HG03064 (cell line): ENCODE results near the gene NUDCD3.

Experiments
- ATAC-seq: cut with Tn5 transposase; IDR thresholded peaks from one replicate; pipeline ENCODE4 v1.9.1; 2021; ENCODE audit warnings: low read depth; ENCODE audit not compliant: unreplicated experiment

Gene NUDCD3

DNA sequence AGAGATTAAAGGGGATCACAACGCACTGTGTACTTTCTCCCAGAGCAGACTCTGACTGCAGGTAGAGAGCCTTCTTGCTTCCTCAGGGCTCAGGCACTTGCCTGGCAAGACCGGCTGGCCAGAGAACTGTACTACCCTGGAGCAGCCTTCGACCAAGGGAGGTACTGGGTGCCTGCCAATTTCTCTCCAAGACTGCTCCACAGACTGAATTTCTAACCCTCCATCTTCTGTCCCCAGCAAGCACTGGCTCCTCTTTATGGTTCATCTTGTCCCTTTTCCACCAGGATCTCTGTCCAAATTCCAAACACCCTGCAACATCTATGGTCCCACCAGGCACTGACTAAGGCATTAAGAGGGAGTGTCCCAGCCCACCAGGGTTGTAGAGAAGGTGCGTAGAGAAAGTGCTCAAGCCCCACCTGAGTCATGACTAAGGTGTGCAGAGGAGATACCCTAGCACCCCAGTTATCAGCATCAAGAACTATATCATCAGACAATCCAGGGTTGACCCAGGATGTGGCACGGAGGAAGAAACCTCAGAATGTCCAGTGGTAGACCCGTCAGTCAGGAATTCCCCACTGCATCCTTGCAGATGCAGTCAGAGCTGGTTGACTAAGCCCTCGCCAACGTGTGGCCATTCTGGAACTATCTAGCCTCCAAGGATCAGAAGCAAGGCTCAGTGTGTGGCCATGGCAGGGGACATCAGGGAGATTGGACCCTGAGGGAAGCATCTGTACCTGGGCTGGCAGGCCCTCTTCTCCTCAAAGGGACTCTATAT, 104.1 kb downstream of the NUDCD3 start:
- no peak for ATAC-seq

DNA sequence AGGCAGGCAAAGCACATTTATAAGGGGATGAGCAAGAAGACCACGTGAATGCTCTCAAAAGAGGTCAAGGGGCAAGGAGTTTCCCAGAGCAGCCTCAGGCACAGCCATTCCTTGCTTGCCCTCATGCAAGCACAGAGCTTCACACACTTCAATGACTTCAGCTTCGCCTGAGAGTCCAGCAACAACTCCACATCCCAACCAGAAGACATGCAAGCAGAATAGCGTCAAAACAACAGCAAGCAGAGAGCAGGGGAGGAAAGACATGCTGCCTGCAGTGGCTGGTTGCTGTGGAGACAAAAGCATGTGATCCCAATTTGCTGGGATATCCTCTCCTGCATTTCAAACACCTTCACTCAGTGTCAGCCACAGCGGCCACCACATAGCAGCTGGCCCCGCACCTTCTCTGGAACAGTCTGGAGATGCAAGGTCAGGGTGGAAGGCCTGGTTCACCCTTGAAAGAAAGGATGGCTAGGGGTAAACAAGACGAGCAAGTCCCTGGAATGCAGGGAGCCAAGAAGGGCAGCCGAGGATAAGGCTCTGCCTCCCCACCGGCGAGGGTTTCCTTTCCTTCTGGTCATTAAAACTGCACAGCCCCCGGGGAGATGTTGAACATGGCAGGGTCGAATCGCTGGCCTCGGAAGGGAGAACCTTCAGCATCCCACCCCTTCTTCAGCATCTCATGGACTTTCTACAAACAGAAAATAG, 104.9 kb downstream of the NUDCD3 start:
- ATAC-seq: no peak

DNA sequence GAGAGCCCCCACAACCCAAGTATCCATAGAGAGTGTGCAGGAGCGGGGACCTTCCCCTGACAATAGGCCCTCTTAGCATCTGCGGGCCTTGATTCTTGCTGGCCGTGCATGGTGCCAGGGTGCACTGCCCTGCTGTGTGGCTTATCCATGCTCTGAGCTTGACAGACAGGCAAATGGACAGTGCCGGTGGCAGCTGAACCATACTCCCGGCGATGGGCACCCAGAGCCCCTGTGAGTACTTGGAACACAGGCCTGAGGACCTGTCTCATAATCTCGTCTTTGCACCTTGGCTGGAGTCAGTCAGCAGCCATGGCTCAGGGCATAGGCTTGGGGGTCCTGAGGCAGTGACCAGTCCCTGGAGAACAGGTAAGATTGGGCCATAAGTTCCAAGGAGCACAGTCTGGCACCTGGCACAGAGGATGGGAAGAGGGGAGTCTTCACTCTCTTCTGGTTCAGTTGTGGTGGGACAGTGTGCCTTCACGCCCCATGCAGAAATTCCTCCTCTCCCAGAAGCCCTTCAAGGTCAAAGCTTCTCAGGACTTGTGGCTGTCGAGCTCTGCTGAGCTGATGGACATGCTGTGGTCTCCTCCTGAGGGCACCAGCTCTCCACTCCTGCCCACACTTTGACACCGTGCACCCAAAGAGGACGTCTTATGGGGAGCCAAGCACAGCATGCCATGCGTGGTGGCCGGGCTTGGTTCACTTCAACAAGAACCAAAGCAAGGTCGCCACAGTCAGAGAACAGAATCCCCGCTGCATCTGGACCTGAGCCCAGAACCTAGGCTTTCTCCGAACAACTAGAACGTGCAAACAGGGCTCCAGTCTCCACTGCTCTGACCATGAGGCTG, 105.6 kb downstream of the NUDCD3 start:
- ATAC-seq: no peak

DNA sequence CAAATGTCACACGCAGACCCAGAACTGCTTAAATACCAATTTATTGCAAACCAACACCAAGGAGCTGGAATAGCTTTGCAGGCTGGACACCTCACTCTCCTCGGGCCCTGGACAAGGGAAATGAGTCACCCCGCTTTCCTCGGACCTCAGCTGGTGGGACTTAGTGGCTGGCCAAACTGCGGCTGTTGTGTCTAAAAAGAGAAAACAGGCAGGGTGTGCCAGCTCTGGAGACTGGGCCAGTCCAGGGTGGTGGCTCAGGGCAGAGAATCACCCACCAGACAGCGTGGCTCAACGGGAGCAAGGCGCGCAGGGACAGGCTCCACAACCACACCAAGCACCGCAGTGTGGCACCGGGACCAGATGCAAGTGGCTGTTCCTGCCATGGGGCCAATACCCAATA, 106.9 kb downstream of the NUDCD3 start:
- ATAC-seq: no peak

DNA sequence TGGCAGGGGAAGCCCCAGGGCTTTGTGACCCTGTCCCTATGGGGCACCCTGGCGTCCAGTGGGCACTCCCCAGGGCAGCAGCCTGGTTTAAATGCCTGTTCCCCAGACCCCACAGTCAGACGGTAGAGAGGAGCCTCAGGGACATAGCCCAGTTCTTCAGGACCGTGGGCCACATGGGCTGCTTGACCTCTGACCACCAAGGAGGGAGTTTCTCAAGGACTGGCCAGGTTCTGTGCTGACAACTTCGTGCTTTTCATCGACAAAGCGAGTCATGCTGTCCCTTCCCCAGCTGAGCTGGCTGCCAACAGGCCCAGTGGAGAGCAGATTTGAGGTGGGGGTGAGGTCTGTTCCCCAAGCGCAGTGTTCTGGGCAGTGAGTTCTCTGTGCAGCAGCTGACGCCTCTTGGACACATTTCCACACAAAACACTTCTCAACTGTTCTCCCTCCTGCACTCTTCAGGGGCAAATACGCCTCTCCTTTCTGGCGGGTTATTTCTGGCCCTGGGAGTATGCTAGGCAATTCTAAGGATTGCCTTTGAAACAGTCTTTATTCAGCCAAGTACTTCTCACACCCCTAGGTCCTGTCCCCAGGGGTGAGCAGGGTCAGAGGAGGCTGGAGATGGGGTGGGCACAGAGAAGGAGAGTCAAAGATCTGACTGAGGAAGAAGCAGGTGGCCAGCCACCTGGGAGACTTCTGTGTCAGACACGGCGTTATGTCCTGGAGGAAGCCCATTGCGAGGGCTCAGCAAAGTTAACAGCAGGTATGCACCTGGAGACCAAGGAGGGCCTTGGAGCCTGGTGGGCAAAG, 107.8 kb downstream of the NUDCD3 start:
- no peak for ATAC-seq

DNA sequence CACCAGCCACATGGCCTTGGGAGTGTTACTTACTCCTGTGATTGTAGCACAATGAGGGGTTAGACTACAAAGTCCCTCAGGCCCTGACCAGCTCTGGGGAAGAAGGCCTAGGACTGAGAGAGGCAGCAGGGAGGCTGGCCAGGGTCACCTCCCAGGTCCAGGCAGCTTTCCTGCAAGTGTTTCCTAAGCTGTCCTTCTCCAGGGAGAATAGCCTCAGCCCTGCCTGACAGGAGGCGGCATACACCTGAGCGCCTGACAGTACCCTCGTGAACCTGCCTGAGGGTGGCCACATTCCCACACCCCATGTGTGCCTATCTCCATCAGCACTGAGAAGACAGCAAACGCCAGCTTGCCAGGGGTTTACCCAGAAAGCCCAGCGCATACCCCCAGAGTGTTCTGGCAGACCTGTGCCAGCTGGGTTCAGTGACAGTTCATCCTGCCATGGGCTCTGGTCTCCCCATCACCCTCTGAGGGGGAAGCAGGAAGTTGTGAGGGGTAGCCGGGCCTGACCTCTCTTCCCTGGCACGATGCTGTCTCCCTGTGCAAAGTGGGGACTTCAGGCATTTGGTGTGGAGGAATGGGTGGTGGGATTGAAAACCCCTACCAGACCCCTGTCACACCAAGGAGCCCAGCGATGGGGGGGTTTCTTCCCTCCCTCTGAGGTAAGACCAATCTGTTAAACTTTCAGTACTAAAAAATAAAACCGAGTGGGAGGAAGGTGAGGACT, 108.8 kb downstream of the NUDCD3 start:
- ATAC-seq: no peak

DNA sequence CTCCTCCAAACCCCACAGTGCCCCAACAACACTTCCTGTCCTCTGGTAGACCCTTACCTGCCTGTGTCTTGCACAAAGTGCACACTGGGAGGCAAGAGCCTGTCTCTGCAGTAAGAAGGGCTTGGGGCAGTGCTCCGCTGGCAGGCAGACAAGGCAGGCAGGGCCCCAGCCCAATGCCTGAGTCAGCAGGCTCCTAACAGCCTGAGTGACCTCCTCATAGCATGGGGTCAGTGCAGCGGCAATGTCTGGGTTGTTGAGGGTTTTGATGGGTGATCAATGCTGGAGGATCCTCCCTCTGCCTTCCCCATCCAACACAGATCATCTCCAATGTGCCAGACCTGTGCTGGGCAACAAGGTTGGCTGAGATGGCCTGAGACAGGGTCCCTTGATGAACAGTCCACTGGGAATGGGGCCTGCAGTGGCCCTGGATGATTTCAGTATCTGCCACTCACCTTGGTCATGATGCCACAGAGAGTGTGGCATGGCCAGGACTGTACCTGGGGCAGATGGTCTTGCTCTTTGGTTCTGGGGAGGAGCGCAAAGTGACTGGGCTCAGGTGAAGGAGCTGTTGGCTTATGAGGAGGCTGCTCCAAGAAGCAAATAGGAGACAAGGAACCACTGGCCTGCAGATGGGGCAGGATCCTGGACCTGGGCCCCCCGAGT, 109.5 kb downstream of the NUDCD3 start:
- ATAC-seq: no peak

DNA sequence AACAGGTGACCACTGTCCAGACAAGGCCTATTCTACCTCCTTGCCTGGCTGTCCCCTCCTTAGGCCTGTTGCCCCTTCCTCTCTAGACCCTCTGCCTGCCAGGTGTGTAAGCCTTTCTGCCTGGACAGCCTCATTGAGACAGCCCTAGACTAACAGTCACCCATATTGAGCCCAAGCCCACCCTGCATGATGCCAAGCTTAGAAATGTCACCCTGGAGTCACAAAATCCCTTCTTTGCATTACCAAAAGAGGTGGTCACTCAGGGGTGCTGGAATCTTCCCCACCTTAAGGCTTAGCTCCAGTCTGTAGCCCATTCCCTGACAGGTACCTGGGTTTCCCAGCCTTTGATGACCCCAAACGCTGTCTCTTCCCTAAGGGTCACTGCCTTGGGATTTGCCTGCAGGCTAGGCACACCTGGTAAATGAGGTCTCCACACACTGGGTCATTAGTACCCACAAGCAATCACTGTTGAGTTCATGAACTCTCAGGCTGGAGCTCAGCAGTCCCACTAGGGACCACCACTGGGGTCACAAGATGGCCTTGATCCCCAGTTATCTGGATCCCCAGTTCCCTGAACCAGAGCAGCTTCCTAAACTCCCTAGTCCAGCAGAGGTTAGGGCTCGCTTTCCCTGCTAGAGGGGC, 110.1 kb downstream of the NUDCD3 start:
- no peak for ATAC-seq

DNA sequence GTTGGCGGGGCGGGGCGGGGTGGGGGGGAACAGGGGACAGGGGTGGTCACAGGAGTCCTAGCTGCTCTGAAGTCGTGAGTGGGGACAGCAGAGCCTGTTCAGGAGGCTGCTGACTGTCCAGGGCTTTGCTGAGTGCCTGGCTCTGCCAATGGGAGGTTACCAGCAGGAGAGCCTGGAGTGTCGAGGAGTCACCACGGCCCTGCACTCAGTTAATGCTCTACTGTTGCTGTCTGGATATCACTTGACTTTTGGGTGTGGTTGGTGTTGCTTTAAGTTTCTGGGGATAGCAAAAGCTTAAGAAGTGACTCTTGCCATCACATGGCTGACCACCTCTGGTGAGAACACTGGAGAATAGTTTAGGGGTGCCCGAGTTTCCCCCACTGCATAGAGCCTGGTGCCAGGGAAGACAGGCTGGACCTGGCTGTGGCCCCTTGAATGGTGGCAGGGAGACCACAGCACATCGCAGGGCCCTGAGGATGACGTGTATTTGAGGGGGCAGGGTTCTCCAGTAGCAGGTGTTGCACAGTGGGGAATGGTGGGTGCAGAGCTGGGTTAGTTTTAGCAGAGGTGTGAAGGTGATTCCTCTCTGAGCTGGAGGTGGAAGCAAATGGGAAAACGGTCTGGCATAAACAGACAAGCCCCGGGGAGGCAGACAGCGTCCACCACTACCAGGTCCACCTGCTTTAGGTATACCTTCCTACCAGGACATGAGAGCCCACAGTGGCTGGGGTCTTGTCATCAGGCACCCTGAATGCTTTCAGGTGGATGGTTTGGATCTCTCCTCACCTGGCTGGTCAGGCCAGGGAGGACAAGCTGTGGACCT, 110.9 kb downstream of the NUDCD3 start:
- ATAC-seq: no peak

DNA sequence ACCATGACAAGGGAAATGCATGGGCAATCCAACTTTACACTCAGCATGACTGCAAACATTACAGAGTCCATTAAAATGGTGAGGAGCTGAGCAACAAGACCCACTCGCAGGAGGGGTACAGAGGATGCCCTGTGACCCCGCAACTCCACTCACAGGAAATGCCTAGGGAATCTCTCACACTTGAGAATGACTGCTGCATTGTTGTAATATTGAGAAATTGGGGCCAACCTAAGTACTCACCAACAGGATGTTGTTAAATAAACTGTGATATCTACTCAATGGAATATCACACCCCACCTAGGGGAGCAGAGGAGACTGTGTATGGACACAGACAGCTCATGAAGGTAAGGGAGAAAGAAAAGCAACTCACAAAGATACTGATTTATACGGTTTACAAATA, 111.7 kb downstream of the NUDCD3 start:
- ATAC-seq: no peak

DNA sequence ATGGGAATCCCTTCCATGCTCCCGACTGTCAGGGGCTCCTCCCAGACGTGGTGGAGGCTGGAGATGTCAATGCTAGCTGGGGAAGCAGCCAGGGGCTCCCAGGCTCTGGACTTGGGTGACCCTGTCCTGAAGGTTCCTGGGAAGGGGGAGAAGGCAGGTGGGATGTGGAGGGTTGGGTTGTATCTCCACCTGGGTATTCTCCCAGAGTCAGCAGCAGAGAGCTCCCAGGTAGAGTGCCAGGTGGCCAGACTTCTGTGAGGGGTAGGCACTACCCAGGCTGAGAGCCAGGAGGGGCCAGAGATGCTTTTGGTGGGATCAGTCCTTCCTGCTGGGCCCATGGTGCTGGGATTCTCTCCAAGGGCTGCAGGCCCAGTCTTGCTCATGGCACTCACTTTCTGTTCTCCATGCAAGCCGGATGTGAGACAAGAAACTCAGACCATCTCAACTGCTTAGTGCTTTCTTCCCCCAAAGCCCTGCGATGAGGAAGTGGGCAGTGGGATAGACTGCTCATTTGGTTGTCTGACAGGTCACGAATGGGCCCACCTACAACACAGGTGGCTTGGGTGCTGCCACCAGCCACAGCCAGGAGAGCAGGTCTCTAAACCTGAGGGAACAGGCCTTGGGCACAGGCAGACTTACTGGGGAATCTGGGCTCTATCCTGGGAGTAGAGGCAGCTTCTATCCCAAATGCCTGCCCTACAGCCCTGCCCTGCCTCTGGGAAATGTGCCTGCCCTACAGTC, 112.6 kb downstream of the NUDCD3 start:
- ATAC-seq: peak; percentile 60

DNA sequence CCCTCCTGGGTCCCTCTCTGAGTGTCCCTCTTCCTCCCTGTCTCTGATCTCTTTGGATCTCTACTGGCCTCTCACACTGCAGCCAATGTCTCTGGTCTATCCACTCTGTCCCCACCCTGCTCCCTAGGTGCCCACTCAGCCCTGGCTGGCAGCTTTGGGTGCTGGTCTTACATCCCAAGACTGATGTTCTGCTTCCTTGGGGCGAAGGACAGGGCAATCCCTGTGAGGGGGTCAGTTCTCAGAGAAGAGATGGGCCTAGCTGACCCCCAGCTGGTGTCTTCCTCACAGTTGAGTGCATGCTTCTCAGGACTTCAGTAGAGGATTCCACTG, 113.4 kb downstream of the NUDCD3 start:
- no peak for ATAC-seq

DNA sequence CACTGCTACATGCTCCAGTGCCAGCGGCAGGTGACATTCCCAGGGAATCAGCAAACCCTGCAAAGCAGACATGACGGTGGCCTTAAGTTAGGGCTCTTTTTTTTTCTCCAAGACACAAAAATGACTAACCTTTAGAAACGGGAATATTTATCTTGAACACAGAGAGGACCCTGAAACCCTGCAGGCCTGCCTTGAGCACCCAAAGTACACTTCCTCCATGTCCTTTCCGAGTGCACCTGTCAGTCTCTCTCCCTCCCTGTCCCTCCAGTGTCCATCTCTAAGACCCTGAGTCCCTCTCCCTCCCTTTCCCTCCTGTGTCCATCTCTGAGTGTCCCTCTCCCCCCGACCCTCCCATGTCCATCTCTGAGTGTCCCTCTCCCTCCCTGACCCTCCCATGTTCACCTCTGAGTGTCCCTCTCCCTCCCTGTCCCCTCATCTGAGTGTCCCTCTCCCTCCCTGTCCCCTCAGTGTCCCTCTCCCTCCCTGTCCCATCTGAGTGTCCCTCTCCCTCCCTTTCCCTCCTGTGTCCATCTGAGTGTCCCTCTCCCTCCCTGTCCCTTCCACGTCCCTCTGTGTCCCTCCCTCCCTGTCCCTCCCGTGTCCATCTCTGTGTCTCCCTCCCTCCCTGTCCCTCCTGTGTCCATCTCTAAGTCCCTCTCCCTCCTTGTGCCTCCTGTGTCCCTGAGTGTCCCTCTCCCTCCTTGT, 113.9 kb downstream of the NUDCD3 start:
- no peak for ATAC-seq

DNA sequence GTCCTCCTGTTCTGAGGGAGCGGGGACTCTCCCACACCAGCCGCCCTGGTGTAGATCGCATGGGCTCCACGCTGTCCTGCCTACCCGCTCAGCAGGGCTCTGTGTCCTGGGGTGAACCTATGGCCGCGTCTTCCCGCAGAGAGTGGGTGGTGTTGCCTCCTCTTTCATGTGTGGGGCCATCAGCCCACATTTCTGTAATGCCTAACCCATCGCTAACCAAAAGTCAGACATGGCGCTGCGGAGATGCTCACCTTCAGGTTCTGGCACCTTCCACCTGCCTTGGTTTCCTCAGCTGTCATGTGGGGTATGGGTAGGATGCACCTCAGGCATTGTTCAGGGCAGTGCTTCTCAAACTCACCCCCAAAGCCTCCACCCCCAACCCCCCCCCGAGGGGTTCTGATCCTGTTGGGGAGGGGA, 114.5 kb downstream of the NUDCD3 start:
- no peak for ATAC-seq

DNA sequence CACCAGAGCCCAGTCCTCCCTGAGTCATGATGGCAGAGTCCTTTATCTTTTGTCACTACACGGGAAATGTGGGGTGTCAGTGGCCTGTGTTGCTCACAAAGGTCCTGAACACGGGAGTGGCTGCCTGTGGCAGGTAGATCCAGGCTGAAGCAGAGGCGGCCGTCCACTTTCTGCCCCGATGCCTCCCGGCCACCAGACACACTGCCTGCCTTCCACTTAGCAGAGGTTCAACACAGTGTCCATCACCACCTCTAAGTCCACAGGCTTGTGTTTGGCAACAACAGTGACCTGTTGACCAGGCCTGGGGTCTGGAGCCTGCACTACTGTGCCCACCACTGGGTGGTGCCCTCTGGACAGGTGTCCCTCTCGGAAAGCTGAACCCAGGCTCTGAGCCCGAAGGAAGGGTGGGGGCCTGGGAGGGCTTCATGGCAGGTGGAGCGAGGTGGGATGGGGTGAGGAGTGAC, 115.2 kb downstream of the NUDCD3 start:
- no peak for ATAC-seq

DNA sequence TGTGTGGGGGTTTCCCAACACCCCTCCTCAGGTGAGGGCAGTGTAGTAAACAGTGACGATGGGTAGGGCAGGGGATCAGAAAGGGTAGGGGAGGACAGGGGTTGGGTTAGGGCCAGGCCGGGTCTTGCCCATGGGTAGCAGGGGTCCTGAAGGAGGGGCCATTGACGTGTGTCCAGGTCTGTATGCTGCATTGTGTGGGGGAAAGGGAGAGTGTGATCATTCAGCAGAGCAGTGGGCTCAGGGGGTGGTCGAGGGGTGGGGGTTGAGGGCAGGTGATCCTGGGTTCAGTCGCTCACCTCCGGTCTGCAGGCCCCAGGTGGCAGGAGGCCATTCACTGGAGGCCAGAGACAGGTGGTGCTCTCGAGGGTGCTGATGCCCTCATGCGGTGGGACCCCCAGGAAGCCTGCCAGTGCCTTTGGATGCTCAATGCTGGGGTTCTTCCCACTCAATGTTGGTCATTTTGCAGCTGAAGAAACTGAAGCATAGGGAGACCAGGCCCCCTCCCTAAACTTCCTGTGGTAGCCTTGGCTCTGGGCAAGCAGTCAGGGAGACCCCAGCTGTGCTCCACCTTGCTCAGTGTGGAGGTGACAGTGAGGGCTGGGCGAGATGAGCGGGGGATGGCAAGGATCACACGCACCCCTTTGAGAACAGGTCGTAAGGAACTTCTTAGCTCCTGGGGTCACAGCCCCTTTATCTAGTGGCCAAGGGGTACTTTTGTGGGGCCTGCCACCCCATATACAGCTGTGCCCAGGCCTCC, 116.3 kb downstream of the NUDCD3 start:
- ATAC-seq: no peak
